NCI-H2029 treated with DMSO at 0.1 percent for 48 hours (cell line): ENCODE data around the gene VAV2.
A peak's percentile ranks its signal among the peaks of the same experiment; 100 is the strongest.

Experiments used
- DNase-seq: peaks from one replicate; lab custom pipeline; 2025; lab: John Stamatoyannopoulos, UW

The VAV2 gene, protein sequence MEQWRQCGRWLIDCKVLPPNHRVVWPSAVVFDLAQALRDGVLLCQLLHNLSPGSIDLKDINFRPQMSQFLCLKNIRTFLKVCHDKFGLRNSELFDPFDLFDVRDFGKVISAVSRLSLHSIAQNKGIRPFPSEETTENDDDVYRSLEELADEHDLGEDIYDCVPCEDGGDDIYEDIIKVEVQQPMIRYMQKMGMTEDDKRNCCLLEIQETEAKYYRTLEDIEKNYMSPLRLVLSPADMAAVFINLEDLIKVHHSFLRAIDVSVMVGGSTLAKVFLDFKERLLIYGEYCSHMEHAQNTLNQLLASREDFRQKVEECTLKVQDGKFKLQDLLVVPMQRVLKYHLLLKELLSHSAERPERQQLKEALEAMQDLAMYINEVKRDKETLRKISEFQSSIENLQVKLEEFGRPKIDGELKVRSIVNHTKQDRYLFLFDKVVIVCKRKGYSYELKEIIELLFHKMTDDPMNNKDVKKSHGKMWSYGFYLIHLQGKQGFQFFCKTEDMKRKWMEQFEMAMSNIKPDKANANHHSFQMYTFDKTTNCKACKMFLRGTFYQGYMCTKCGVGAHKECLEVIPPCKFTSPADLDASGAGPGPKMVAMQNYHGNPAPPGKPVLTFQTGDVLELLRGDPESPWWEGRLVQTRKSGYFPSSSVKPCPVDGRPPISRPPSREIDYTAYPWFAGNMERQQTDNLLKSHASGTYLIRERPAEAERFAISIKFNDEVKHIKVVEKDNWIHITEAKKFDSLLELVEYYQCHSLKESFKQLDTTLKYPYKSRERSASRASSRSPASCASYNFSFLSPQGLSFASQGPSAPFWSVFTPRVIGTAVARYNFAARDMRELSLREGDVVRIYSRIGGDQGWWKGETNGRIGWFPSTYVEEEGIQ

DNA sequence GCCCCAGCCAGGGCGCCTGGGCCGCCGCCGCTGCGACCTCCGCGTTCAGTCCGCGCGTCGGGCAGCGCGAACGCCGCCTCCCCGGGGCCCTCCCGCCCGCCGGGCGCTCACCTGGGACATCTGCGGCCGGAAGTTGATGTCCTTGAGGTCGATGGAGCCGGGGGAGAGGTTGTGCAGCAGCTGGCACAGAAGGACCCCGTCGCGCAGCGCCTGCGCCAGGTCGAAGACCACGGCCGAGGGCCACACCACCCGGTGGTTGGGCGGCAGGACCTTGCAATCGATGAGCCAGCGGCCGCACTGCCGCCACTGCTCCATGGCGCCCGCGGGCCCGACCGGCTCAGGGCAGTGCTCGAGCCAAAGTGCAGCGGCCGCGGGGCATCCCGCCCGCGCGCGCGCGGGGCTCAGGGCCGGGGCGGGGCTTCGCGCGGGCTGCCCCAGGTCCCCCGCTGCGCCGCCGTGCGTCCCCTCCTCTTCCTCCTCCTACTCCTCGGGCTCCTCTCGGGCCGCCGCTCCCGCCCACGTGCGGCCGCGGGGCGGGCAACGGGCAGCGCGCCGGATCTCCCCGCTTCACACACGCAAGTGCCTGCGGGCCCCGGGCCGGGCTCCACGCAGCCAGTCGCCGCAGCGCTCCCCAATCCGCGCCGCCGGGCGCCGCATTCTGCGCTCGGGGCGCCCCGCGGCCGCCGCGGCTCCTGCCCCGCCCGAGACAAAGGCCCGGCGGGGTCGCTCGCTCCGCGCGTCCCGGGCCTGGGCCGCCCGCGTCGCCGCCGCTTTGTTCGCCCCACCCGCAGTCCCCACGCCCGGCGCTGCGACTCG, at the start of gene VAV2:
TSS of gene VAV2 (minus strand) at position 361 of the 816 bp plus-strand sequence. CDS start at position 315, 46 bp downstream.
- peak; percentile 23 for DNase-seq

- no peak for DNase-seq
Measured at GRCh38 chr9:134041649-134041962, 49.5 kb upstream of the VAV2 start.

- no peak for DNase-seq
Measured at GRCh38 chr9:134040781-134041648, 48.9 kb upstream of the VAV2 start.

GRCh38 chr9:134040176-134040565, 48.0 kb upstream of the VAV2 start:
- DNase-seq: no peak

- DNase-seq: no peak
Measured at GRCh38 chr9:134039386-134040175, 47.5 kb upstream of the VAV2 start.

- no peak for DNase-seq
Measured at GRCh38 chr9:134037641-134038040, 45.5 kb upstream of the VAV2 start.

- no peak for DNase-seq
Measured at GRCh38 chr9:134036130-134036529, 44.0 kb upstream of the VAV2 start.

DNA sequence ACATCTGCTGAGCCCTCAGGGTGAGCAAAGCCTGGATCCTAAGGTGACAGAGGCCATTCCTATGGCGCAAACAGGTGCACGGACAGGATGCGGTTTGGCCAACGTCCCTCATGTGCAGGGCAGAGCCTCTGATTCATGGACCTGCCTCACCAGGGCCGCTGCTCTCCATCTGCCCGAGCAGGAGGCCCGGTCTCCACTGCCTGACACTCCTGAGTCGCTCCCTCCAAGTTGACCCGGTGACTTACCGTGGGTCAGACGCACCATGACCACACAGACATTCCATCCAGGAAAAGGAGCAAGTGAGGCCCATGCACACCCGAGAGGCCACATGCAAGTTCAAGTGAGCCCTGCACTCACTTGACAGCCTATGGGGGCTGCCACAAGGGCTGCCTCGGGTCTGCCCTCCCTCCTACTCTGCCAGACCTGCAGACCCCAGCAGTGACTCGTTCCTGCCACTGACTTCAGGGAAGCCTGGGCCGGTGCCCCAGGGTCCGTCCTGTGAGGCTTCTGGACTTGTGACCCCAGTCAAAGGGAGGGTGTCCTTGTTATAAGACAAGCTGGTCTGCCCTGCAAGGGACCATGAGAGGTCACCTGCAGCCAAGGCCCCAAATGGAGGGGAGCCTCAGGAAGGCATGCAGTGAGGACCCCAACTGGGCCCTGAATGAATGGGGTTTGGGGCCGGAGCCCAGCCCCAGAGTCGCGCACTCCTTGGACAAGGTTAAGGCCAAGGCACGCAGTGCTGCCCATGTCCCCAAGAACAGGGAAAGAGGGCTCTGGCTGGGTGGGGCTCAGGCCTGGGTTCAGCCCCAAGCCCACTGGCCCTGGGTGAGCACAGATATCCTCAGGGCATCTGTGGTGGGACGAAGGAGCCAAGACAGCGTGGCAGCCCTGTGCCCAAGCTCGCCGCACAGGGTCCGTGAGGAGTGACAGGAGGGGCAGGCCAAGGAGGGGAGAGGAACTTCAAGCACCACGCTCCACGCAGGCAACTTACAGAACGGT, 43.2 kb upstream of the VAV2 start:
- no peak for DNase-seq

- DNase-seq: no peak
Measured at GRCh38 chr9:134034215-134035040, 42.3 kb upstream of the VAV2 start.

DNA sequence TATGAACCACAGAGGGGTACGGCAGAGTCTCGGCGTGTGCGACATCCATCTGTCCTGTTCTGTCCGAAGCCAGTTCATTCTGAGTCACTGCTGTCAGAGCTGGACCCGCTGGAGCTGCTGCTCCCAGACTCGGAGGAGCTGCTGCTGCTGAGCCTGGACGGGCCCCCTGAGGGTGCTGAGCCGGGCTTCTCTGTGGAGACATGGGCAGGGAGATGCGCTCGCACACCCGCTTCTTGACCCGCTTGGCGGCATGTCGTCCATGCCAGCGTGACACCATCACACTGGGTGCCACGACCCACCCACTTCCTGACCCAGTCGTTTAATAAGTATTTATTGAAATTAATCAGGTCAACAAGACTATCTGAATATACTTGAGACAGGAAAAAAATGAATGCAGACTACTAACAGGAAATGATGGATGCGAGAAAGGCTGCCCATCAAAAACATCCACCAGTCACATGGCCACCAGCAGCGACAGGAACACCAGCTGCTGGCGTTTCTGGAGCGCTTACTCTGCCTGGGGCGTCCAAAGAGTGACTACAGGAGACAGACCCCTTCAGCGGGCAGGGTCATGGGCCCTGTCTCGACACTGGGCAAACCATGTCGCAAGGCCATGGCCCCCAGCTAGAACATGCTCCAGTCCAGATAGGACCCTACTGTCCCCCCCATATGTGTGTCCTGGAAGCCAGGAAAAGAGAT, 41.5 kb upstream of the VAV2 start:
- no peak for DNase-seq

GRCh38 chr9:134032456-134033222, 40.5 kb upstream of the VAV2 start:
- no peak for DNase-seq

DNA sequence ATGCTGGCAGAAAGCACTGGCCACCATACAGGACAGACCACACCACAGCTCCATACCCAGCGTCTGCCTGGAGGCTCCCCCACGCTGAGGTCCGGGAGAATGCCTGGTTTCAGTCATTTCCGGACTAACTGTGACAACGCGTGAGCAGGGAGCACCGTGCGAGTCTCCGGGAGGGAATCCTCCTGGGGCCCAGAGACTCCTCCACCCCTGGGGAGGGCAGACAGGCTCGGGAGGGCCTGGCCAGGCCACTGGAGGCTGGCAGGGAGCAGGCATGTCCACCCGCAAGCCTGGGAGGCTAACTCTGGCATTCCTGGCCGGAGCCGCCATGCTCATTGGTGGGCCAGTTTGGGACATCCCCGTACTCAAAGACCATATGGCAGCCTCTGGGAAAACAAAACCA, 39.7 kb upstream of the VAV2 start:
- no peak for DNase-seq

GRCh38 chr9:134030821-134031470, 38.8 kb upstream of the VAV2 start:
- no peak for DNase-seq

GRCh38 chr9:134029248-134030226, 37.4 kb upstream of the VAV2 start:
- no peak for DNase-seq

- DNase-seq: no peak
Measured at GRCh38 chr9:134028575-134029247, 36.6 kb upstream of the VAV2 start.
